GM21390 (cell line): ENCODE measurements around the gene AOPEP.
A peak's percentile ranks its signal among the peaks of the same experiment; 100 is the strongest.

Experiments used
- ATAC-seq: cut with Tn5 transposase; IDR thresholded peaks from one replicate; pipeline ENCODE4 v1.9.1; 2021; ENCODE audit not compliant: unreplicated experiment

Gene AOPEP

DNA sequence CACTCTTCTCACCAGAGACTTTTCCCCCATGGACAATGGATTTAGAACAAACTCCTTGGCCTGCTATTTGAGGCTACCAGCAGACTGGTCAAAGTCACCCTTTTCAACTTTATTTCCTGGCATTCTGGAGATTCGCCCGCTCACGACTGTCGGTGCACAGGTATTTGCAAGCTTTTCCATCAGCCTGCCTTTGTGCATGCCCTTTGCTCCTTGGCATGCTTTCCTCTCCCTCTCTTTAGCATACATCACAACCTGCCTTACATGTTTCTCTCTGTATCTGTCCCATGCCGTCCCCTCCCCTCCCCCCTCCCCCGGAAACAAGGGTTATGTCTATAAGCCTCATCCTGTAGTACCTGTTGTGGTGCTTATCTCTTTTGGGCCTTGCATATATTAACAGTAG is 257.1 kb downstream of the AOPEP start:
- no peak for ATAC-seq

DNA sequence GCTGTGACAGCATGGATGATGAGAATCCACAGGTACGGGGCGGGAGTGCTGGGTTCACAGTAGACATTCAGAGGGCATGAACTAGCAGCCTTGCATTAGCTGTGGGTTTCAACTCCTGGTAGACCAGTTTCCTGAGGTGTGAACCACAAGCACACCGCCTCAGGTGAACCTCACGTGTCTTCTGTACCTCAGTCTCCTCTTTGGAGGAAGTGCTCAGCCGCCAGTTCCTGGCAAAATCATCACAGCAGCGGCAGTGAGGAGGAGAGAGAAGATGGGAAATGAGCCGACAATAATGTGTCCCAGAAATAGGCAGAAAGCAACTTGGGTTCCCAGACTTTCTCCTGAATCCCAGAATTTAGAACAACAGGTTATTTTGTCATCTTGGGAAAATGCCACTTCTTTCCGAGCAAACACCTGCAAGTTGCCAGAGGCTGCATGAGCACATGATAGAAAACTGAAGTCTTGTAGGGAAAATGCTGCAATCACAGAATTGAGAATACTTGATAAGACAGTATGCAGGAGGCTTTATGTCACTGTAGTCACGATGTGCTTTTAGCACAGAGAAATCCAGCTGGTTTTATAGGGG is 258.5 kb downstream of the AOPEP start:
- ATAC-seq = no peak

DNA sequence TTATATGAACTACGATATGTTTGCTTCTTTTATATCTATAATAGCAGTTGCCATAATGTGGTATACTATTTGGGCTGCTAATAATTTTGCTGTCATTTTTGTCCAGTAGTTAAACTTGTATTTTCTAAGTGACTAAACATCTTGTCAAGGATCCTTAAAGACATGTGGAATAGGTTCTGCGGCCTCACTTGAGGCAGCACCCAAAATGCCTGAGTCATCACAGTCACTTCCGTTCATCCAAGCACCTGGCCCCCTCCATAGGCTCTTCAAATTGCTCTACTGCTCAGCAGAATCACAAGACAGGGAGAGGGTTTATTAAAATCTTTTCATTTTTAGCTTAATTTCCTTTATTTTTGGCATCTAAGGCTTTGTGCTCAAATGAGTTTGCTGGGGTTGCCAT is 259.1 kb downstream of the AOPEP start:
- ATAC-seq = no peak

DNA sequence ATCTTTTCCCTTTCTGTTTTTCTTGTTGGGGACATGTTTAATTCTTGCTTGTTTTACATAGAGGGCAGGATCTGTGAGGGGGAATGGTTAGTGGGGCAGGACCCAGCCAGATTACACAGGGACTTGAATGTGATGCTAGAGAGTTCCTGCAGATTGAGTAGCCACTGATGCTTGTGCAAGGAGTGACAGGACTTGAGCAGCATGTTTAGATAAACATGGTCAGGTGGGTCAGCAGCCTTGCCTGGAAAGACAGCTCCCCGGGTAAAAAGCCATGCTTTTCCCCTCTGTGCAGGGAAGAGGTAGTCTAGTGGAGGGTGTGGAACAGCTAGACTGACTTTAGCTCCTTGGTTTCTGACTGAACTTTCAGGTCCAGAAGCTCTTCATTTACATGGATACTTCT is 261.2 kb downstream of the AOPEP start:
- no peak for ATAC-seq

DNA sequence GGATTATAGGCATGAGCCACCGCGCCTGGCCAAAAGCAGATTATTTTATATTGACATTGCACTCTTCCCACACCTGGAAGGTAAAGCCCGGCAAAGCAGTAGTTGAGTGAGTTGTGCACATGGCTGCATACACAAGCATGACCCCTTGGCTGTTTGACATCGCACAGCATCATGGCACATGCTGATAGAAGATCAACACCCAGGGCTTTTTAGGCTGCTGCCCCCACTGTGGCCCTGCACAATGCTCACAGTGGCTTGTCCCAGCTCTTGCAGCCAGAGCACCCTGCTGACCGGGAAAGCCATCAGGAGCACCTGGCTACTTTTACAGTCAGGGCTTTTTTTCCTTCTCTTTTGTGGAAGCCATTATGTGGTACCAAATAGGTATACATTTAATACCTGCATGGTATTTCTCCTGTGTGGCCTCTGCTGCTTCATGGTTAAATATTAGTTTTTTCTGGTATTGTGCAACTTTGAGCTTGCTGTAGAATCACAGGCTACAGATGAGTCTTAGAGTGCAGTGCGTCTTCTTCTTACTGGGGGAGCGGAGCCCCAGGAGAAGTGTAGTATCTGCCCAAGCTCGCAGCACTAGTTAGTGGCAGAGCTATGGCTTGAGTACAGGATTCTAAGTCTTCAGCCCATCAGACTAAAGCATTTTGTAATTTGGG is 264.5 kb downstream of the AOPEP start:
- no peak for ATAC-seq

DNA sequence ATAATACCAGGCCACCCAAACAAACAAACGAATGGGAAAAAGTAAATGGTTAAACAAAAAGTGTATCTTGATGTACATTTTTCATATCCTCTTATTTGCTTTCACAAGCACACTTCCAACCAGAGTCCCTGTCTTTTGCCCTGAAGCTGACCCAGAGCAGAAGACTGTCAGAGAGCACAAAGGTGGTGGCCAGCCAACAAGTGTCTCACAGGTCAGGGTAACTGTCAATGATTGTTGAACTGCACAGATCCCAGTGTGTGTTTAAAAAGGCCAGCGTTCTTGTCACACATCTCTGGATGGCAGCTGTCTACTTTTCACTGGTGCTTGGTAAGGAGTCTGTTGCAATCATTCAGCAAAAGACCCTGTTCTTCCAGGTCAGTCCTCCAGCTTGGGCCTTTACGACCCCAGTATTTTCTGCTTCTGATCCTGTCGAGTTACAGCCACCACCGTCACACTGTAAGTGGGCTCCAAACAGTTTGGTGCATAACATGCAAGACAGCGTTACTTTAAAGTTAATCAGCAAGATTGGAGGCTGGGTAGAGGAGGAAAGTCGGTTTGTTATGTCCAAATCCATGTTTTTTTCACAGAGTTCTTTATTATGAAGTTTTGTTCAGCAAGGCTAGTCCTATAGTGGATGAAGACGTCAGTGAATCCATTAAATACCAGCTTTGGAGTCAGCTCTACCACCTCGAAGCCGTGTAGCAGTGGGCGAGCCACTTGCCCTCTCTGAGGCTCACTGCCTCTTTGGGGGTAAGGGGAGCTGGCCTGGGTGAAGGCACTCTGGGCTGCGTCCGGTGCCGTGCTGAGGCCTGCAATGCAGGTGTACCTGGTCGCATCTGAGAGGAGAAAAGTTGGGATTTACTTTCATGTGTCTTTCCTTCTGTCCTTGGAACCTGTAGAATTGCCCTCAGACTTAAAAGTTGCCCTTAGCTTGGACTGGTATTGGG is 265.7 kb downstream of the AOPEP start:
- no peak for ATAC-seq

DNA sequence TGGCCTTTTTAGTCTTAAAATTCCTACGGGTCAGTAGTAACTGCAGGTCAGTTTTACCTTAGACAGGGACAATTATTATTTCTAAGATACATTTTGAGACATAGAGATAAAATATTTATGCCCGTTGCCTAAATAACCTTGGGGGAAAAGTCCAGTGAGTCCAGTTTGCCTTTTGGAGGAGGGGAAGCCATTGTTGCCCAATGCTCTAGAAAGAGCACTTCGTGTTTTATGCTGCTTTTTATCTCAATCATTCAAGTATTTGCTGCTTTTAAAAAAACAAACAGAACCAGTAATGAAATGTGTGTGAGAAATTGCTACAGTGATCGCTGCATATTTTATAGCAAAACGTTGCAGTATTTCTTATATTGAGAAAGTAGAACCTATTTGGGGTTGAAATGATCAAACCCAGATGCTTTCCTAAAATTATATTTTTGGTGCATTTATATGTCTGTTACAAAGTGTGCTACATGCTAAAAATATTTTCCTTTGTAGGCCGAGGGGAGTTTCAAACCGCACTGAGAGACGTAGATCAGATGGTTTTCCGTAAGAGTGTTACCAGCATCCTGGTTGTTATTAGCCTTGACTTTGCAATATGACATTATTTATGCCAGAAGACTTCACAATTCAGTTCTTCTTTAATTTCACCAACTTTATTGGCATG is 266.8 kb downstream of the AOPEP start:
- ATAC-seq = no peak

DNA sequence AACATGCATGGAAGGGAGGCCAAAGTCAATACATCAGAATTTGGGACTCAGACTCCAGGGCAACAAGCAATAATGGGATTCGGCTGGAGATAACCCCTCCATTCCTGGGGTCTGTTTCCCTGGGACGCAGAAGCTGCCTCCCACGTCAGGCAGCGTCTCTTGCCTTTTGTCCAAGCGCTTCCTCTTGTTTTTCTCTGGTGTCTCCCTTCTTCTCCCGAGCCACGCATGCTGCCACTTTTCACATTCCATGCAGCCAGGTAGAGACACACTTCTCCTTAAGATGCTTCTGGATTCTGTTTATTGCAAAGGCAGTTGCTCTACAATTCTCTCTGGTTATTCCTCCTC is 267.3 kb downstream of the AOPEP start:
- ATAC-seq = no peak

DNA sequence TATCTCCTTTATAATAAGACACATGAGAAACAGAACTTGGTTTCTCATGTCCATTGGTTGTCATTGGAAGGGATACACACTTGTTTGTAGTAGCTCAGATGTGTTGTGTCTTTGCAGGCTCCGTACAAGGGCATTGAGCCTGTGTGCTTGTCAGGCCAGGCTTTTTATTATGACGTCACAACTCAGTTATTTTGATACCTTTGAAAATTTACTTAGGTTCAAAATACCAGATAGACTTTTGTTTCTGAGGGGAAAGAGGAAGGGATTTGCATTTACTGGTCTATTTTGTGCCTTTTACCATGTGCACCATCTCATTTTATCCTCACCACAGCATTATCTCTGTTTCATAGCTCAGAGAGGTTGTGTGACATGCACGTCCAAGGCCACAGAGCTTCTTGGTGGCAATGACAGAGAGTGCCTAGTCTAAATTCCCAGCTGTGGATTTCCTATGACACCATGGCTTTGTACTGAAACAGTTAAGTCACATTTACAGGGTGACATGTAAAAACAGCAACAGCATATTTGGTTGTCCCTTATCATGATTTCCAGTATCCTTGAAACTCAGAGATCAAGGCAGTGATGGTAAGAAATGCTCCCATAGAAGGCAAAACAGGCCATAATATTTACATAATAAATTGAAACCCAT is 268.7 kb downstream of the AOPEP start:
- no peak for ATAC-seq

DNA sequence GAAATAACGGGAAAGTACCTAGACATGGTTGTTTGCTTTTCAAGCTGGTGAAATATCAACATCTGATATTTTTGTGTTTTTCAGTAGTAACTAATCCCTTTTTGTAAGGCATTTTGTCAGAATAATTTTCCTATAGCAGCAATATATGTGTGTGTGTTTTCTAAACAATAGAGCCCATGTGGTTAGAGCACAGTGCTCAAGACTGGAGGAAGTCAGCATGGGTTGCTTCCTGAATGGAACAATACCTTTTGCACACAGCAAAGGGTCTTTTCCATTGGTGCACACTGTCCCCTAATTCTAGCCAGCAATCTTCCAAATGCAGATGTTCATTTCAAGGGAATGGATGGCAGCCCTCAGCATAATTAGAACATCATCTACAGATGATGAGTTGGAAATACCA is 270.1 kb downstream of the AOPEP start:
- no peak for ATAC-seq

DNA sequence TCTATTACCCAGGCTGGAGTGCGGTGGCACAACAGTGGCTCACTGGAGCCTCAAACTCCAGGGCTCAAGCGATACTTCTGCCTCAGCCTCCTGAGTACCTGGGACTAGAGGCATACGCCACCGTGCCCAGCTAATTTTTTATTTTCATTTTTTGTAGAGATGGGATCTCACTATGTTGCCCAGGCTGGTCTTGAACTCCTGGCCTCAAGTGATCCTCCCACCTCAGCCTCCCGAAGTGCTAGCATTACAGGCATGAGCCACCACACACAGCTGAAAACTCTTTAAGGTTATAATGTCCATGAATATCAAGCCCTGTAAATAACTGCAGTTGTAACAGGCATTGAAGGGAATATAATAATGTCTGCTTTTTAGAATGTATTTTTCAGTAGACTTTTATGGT is 271.2 kb downstream of the AOPEP start:
- ATAC-seq = no peak

DNA sequence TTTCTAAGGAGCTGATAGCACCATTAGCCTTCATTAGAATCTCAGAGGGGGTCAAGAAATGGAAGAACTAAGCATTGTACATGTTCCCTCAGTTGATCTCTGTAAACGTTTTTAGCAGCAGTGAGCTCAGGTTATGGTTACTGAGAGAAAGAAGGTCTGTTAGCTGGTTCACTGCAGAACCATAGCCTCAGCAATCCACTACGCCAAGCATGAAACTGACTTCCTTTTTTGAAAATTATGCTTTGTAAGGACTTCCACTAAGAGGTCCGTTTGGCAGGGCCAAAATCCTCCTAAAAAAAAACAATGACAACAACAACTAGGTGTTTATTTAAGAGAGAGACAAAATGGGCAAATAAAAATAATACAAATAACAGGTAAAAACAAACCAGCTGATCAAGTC is 273.3 kb downstream of the AOPEP start:
- no peak for ATAC-seq

DNA sequence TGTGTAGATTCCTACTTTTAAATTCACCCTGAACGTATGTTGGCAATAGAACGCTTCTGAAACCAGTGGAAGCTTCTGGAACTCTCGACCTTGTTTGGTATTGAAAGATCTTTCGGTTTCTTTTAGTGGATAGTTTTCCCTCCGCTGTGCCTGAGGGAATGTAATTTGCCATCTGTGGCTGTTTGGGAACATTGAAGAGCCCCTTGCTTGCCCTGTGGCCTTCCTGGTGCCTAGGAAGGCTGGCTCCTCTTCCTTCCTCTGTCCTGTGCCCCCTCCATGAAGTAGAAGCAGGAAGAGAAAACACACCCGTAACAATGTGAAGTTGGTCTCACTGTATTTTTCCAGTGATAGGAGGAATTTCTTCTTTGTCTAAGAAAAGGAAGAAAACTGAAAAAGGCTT is 274.3 kb downstream of the AOPEP start:
- no peak for ATAC-seq

DNA sequence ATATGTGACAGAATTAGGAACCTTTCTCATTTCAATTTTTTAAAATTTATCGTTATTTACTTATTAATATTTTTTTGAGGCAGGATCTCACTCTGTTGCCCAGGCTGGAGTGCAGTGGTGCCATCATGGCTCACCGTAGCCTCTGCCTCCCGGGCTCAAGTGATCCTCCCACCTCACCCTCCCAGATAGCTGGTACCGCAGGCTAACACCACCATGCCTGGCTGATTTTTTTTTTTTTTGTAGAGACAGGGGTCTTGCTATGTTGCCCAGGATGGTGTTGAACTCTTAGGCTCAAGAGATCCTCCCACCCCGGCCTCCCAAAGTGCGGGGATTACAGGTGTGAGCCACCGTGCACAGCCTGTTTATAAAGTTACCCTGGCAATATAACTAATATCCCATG is 275.2 kb downstream of the AOPEP start:
- no peak for ATAC-seq

DNA sequence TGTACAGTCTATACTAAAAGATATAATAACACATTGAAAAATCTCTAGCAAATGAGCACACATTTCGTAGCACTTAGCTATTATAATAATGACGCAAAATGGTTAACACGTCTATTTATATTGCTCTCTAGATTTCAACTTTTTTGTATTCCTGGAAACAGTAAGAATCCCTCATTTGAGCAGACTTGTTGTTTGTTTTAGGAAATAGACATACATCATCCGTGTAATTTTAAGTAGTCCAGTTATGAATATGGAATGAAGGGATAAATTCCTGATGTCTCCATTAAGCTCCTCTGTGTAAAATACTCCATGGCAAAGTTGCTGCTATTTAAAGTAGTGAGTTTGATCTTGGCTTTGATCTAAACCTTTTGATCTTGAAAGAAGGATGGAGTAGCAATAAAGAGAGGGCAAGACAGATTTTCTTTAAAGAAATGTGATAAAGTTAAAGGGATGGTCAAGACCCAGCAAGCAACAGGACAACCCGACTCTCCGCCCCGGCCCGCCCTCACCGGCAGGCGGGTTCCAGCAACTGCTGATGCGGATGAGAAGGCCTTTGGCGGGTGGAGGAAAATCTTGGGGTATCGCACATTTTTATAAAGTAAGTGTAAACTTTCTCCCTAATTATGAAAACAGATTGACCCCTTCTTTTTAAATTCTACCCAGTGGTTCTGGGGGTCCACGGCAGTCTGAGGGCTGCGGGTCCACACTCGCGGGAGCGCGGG is 277.4 kb downstream of the AOPEP start:
- ATAC-seq = no peak

DNA sequence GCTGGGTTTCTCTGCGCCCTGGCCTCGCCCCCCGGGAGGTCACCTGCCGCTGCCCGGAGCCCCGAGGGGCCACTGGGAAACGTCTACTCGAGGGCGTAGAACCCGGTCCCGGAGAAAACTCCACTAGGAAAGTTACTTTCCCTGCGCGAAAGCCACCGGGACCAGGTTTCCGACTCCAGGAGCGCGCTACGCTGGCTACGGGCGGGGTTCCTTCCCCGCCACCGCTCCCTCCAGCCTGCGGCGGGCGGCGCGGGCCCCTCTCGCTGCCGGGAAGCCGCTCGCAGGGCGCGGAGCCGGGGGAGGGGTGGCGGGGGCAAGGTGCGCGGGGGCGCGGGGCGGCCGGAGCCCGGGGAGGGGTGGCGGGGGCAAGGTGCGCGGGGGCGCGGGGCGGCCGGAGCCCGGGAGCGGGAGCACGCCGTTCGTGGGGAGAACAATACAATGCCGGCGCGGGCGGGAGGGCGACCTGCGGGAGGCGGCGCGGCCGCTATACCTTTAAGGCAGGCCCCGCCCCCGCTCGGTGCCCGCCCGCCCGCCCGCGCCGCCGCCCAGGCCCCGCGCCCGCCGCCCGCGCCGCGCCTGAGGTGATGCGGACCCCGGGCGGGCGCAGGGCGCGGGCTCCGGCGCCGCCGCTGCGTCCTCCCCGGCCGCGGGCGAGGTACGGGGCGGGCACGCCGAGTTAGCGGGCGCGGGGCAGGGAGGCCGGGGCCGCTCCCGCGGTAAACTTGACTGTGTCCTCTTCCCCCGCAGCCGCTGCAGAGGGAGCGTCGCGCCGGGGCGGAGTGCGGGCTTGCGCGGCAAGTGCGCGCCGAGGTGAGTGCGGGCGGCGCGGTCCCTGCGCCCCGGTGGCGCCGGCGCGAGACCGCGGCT is 278.1 kb downstream of the AOPEP start:
- peak; percentile 62 for ATAC-seq

DNA sequence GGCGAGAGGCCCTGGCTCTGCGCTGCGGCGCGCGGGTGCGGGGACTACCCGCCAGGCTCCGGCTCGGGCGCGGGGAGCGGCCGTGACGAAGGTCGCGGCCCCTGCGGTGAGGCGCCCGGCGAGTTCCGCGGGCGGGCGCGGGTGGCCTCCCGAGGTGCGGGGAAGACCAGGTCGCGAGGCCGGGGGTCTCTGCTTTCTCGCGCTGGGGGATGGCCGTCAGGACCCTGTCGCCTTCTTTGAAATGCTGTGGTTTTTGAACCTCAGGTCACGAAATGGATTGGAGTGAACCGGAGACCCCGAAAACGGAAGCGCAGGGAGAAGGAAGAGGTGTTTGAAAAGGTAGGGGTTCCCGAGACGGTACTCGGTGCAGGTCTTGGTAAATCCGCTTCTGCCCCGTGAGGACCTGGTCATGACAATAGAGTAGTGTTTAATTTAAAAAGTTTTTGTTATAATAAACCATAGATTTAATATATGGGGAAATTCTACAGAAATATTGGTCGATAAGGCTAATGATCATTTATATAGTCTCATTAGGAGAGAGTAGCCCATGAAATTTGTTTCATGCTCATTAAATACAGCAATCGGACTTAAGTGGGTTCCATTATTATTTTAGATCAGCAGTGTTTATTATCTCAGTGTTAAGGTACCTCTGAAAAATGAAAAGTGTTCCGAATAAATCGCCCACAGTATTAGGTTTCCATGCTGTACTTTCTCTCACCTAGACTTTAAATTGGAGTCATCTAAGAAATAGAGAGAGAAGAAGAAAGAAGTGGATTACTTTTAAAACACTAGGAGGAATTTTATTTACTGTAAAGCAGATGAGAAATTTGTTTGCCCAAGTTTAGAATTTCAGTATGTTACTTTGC is 279.0 kb downstream of the AOPEP start:
- no peak for ATAC-seq

DNA sequence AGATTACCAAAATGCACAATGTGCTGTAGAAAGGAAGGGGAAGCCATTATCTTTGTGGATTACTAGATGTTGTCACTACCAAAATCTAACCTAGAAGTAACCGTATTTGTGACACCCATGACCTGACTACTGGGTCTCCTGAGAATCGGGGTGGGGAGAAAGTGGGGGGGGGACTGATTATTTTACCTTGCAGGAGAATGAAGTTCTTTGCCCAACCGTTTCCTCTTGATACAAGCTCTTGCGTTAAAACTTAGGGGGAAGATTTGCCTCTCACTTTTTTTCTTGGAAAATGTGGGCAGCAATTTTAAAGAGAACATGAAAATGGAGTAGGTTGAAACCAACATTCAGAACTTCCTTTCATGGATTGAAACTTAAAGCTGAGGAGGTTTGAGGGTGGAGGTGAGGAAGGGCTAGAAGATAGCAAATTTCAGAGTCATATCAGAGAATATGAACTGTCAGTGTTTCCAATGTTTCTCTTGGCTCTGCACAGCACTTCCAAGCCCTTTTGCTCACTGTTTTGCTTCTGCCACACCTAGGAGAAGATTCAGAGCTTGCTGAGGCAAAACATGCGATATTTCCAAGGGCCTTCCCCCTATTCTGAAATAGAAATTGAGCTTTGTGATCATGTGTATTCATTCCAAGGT is 280.8 kb downstream of the AOPEP start:
- no peak for ATAC-seq
